ENCODE results near the gene AFF3. TPM values are rescaled to one million over a fixed set of nuclear protein-coding genes. Genes with fewer than 3 reads are reported as not detected.

AFF3 gene
- total and polyA plus RNA-seq, 2 of the 4 experiments (the other 2 are of a cell fraction): 12.9 to 14.3 TPM

DNA sequence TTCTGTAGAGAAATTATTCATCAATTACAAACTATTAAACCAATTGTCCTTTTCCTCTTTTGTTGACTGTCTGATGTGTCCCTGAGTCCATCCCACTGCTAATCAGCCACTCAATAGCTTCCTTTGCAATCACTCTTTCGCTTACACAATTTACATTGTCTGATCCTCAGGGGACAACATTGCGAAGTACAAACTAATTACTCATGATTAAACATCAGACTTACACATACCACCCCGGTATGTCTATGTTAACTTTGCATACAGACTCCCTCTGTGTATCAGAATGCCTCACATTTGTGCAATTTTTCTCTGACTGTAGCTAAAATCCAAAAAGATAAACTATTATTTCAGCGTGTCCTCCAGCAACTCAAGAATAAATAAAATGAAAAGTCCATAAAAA lies 388.2 kb downstream of the AFF3 start:
- Histone ChIP-seq H3K27ac (ENCODE audit: insufficient read depth, low read length) (no peak overlapping the region), H3K23ac (ENCODE audit: low read depth, low read length) (no peak overlapping the region; the same call in 1 of the 2 replicates), H3K9me1 (ENCODE audit: insufficient read depth, low read length) (peaks cover 19% of the 10 kb centered on the region), H2AK5ac (ENCODE audit: low read depth, low read length) (no peak overlapping the region), H4K5ac (ENCODE audit: low read depth, low read length) (no peak overlapping the region), H3K56ac (ENCODE audit: extremely low read depth, insufficient read depth, low read length) (0 out of 2 replicates have a peak overlapping the region, but pooled peaks have one; percentile 22), H2AFZ (replicated peaks; ENCODE audit: low read length, poor library complexity) (no peak overlapping the region), H3K9me3 (ENCODE audit: control insufficient read depth, insufficient read depth, low read length) (no peaks in the 10 kb centered on the region), H3K14ac (replicated peaks; ENCODE audit: low read depth, low read length) (no peak overlapping the region), H3K4ac (ENCODE audit: low read depth, low read length) (peak overlapping the region; percentile 99; the same call in 1 of the 2 replicates), H3K4me3 (ENCODE audit: insufficient read depth, low read depth, low read length) (no peak overlapping the region), H3K18ac (ENCODE audit: low read depth, low read length) (no peak overlapping the region; the same call in 1 of the 2 replicates), H2BK120ac (ENCODE audit: low read depth, low read length) (peak overlapping the region; percentile 96; the same call in 1 of the 2 replicates), H3K27me3 (ENCODE audit: control insufficient read depth, insufficient read depth, low read length) (no peaks in the 10 kb centered on the region), H3K4me1 (ENCODE audit: control insufficient read depth, insufficient read depth, low read length) (peaks cover 15% of the 10 kb centered on the region), H3K4me2 (ENCODE audit: low read depth, low read length) (no peak overlapping the region; the same call in 1 of the 2 replicates), H4K20me1 (ENCODE audit: insufficient read depth, low read length) (no peaks in the 10 kb centered on the region), H3K79me1 (ENCODE audit: low read depth in 1 of 2, low read length in 2 of 2) (peaks cover 7 to 23% of the 10 kb centered on the region in 2 experiments; a peak in 2 of 4 replicates), H2BK20ac (ENCODE audit: low read depth, low read length) (peak overlapping the region; percentile 95; the same call in 1 of the 2 replicates), H2AK9ac (replicated peaks; ENCODE audit: low read depth, low read length, poor library complexity) (no peak overlapping the region), H3K9ac (ENCODE audit: low read depth, low read length) (no peak overlapping the region), H2BK15ac (ENCODE audit: low read depth, low read length) (peak overlapping the region; percentile 87; the same call in 1 of the 3 replicates), H4K8ac (ENCODE audit: low read depth in 2 of 2, low read length in 2 of 2) (peak overlapping the region; percentile 42 to 61; a peak in 2 of 4 replicates), H4K91ac (ENCODE audit: insufficient read depth, low read depth, low read length) (no peak overlapping the region), H2BK5ac (ENCODE audit: low read depth, low read length, poor library complexity, severe bottlenecking) (peak overlapping the region; percentile 96), H3K36me3 (ENCODE audit: control insufficient read depth, insufficient read depth, low read length) (no peaks in the 10 kb centered on the region; the same call in 1 of the 2 replicates)
- in situ Hi-C loops (cut with MboI; ENCODE audit: low sequenced_read_pairs): no loop called here
- ATAC-seq (ENCODE audit: low read depth): peak; percentile 94
- dilution Hi-C loops (cut with HindIII; ENCODE audit: low sequenced_read_pairs, unreplicated experiment): no loop called here
- POLR2A ChIA-PET (ENCODE audit: unreplicated experiment): interaction anchor here (0.7 to 0.9 kb wide), 2 partner anchors 49 to 126 kb away, joined by 3 to 6 read pairs; no protein-coding TSS in a partner anchor
- DNase-seq: peak; percentile 70
- intact Hi-C loops (cut with micrococcal nuclease): no loop called here
- CTCF ChIA-PET: interaction anchor here (0.8 kb wide), 1 partner anchor 22 kb away, joined by 3 read pairs; no protein-coding TSS in a partner anchor
- TF ChIP-seq FOS (IDR thresholded peaks at IDR 0.05; ENCODE audit: low read depth, low read length) (0 out of 2 replicates have a peak, but pooled peaks have one; percentile 19), CEBPB (IDR thresholded peaks at IDR 0.05; ENCODE audit: low read depth, low read length) (peak; percentile 90), RCOR1 (IDR thresholded peaks at IDR 0.05; ENCODE audit: insufficient replicate concordance, low read length) (peak; percentile 20), MXI1 (IDR thresholded peaks at IDR 0.05; ENCODE audit: borderline replicate concordance, low read depth, low read length) (no peak)
- TF ChIP-seq, protein P1, sequence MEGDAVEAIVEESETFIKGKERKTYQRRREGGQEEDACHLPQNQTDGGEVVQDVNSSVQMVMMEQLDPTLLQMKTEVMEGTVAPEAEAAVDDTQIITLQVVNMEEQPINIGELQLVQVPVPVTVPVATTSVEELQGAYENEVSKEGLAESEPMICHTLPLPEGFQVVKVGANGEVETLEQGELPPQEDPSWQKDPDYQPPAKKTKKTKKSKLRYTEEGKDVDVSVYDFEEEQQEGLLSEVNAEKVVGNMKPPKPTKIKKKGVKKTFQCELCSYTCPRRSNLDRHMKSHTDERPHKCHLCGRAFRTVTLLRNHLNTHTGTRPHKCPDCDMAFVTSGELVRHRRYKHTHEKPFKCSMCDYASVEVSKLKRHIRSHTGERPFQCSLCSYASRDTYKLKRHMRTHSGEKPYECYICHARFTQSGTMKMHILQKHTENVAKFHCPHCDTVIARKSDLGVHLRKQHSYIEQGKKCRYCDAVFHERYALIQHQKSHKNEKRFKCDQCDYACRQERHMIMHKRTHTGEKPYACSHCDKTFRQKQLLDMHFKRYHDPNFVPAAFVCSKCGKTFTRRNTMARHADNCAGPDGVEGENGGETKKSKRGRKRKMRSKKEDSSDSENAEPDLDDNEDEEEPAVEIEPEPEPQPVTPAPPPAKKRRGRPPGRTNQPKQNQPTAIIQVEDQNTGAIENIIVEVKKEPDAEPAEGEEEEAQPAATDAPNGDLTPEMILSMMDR (conservative IDR thresholded peaks at IDR 0.05; ENCODE audit: low read depth, low read length): no peak
- BruUV-seq (replicated peaks): no TSS peak
- WGBS, 2 experiments (ENCODE audit: extremely low coverage in 2 of 2, insufficient read length in 1 of 2): 5% methylated on average over 3 of the region's 4 CpGs; no CpG with 5 or more reads in 1 of the 2 experiments

All from IMR-90 (cell line).